Glutamatergic neuron (in vitro differentiated cells): Measurements from ENCODE around the gene RBM33. TPM values are rescaled to one million over a fixed set of nuclear protein-coding genes. Genes with fewer than 3 reads are reported as not detected.

ENCODE experiments used
- DNase-seq: peaks from one replicate; pipeline ENCODE4 v3.0.0; 2022
- H3K27ac Mint-ChIP-seq: one replicate; pipeline ENCODE4 v1.8.0; 2020; ENCODE audit warnings: mild to moderate bottlenecking, mixed read lengths, inconsistent platforms; ENCODE audit not compliant: unreplicated experiment
- H3K27me3 Mint-ChIP-seq: one replicate; pipeline ENCODE4 v1.8.0; 2020; ENCODE audit warnings: mild to moderate bottlenecking, moderate library complexity, mixed read lengths, inconsistent platforms; ENCODE audit not compliant: unreplicated experiment
- H3K36me3 Mint-ChIP-seq: one replicate; pipeline ENCODE4 v1.8.0; 2020; ENCODE audit warnings: mild to moderate bottlenecking, mixed read lengths, inconsistent platforms; ENCODE audit not compliant: unreplicated experiment
- H3K4me1 Mint-ChIP-seq: one replicate; pipeline ENCODE4 v1.8.0; 2020; ENCODE audit warnings: mild to moderate bottlenecking, low read depth, mixed read lengths, inconsistent platforms; ENCODE audit not compliant: unreplicated experiment
- H3K4me3 Mint-ChIP-seq: one replicate; pipeline ENCODE4 v1.8.0; 2020; ENCODE audit warnings: mild to moderate bottlenecking, mixed read lengths, inconsistent platforms; ENCODE audit not compliant: unreplicated experiment
- H3K9me3 Mint-ChIP-seq: one replicate; pipeline ENCODE4 v1.8.0; 2020; ENCODE audit warnings: mild to moderate bottlenecking, moderate library complexity, mixed read lengths, inconsistent platforms; ENCODE audit not compliant: unreplicated experiment
- total RNA-seq: library from RNA; stranded (reverse); fragmentation: NEBNext Ultra II Directional; extraction: Animal tissue kit (Norgen Biotek cat#: 25700); gene quantifications from one replicate; pipeline ENCODE4 v1.2.1, GENCODE V29; 2021; ENCODE audit not compliant: unreplicated experiment
- TF ChIP-seq, protein P1 (sequence below): fragments of 200-600 bp; sonication (generic); IDR thresholded peaks from one replicate; pipeline ENCODE4 v1.5.0; 2021; ENCODE audit not compliant: partially characterized antibody, unreplicated experiment

The RBM33 gene
- total RNA-seq, 1 donor from 2014 or later, result 67.5 TPM

DNA sequence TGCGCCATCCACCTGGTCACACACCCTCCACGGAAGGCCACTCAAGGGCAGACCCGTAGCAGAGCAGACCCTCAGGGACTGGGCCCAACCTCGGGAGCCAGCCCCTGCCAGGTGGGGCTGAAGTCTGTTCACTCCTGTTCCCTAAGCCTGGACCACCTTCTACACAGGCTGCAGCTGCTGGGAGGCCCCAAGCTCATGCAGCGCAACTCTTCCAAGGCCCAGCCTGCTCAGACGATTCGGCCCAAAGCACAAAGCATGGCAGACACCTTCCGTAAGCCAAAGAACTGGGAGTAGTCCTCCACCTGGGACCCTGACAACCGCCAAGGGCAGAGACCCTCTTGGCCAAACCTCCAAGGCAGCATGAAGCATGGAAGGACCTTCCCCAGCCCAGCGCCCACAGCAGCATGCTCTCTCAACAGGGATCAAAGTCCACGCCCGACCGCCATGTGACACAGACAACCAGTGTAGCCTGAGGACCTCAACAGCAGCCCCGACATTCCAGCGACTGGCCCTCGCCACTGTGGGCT, 156.3 kb downstream of the RBM33 start:
- Mint-ChIP-seq H3K27ac (no peak overlapping the region), H3K4me1 (no peaks in the 10 kb centered on the region), H3K4me3 (no peak overlapping the region), H3K27me3 (peaks cover 18% of the 10 kb centered on the region), H3K36me3 (no peaks in the 10 kb centered on the region), H3K9me3 (peaks cover 3% of the 10 kb centered on the region)
- DNase-seq, result no peak
- TF ChIP-seq, protein P1, sequence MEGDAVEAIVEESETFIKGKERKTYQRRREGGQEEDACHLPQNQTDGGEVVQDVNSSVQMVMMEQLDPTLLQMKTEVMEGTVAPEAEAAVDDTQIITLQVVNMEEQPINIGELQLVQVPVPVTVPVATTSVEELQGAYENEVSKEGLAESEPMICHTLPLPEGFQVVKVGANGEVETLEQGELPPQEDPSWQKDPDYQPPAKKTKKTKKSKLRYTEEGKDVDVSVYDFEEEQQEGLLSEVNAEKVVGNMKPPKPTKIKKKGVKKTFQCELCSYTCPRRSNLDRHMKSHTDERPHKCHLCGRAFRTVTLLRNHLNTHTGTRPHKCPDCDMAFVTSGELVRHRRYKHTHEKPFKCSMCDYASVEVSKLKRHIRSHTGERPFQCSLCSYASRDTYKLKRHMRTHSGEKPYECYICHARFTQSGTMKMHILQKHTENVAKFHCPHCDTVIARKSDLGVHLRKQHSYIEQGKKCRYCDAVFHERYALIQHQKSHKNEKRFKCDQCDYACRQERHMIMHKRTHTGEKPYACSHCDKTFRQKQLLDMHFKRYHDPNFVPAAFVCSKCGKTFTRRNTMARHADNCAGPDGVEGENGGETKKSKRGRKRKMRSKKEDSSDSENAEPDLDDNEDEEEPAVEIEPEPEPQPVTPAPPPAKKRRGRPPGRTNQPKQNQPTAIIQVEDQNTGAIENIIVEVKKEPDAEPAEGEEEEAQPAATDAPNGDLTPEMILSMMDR, result no peak

- H3K27me3 Mint-ChIP-seq, result peaks cover 22% of the 10 kb centered on the region
- peaks cover 3% of the 10 kb centered on the region for H3K9me3 Mint-ChIP-seq
- H3K27ac Mint-ChIP-seq, result no peak overlapping the region
These were observed 157.8 kb downstream of the RBM33 start for GRCh38 chr7:155802291-155802690.

DNA sequence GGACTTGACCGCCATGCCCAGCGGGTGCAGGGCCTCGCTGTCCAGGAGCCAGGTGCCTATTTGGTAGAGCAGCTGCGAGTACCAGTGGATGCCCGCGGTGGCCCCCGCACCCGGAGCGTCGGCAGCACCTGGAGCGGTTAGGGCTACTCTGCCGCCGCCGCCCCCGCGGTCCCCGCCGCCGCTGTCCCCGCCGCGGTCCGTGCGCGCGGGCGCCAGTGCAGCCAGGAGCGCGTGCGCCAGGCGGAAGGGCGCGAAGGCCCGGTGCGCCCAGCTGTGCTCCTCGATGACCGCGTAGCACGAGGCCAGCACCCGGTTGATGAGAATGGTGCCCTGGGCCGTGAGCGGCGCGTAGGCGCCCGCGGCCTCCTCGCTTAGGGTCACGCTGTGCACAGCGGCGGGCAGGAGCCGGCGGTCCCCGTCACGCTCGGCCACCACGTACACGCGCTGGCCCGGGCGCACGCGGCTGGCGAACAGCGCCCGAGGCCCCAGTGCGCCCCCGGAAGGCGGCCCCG, 158.5 kb downstream of the RBM33 start:
- peaks cover 23% of the 10 kb centered on the region for H3K27me3 Mint-ChIP-seq
- no peak overlapping the region for H3K4me3 Mint-ChIP-seq

More at GRCh38 chr7:155802291-155802690, 157.8 kb downstream of the RBM33 start:
- Mint-ChIP-seq H3K36me3 (no peaks in the 10 kb centered on the region), H3K4me1 (no peaks in the 10 kb centered on the region), H3K4me3 (no peak overlapping the region)
- TF ChIP-seq, protein P1, result no peak
- no peak for DNase-seq

GRCh38 chr7:155803418-155804376, 159.2 kb downstream of the RBM33 start:
- Mint-ChIP-seq H3K4me1 (no peaks in the 10 kb centered on the region), H3K27me3 (peaks cover 21% of the 10 kb centered on the region), H3K9me3 (no peaks in the 10 kb centered on the region), H3K36me3 (no peaks in the 10 kb centered on the region), H3K27ac (no peak overlapping the region), H3K4me3 (peak overlapping the region; percentile 88)
- TF ChIP-seq, protein P1, result no peak
- DNase-seq, result peak; percentile 50

More for the DNA sequence above, 158.5 kb downstream of the RBM33 start:
- H3K4me1 Mint-ChIP-seq, result no peaks in the 10 kb centered on the region
- DNase-seq, result no peak
- no peak overlapping the region for H3K27ac Mint-ChIP-seq
- TF ChIP-seq, protein P1, result no peak
- H3K9me3 Mint-ChIP-seq, result peaks cover 3% of the 10 kb centered on the region
- H3K36me3 Mint-ChIP-seq, result no peaks in the 10 kb centered on the region

GRCh38 chr7:155804431-155804831, 160.0 kb downstream of the RBM33 start:
- Mint-ChIP-seq H3K27ac (no peak overlapping the region), H3K4me3 (peak overlapping the region; percentile 69), H3K9me3 (no peaks in the 10 kb centered on the region), H3K36me3 (no peaks in the 10 kb centered on the region), H3K4me1 (no peaks in the 10 kb centered on the region), H3K27me3 (peaks cover 21% of the 10 kb centered on the region)
- DNase-seq, result no peak
- TF ChIP-seq, protein P1, result no peak
